Measurements from ENCODE around the gene RSRC1.

DNA sequence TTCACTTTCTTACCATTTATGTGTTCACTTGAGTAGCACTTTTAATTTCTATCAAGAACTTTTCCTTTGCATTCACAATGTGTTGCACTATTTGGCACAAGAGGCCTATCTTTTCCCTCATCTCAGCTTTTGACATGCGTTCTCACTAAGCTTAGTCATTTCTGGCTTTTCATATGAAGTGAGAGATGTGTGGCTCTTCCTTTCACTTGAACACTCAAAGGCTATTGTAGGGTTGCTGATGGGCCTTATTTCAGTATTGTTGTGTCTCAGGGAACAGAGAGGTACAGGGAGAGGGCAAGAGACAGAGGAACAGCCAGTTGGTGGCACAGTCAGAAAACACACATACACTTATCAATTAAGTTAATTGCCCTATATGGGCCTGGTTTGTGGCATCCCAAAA, 333.7 kb downstream of the RSRC1 start:
- TF ChIP-seq CTCF (IDR thresholded peaks at IDR 0.05) (no peak), POLR2A (IDR thresholded peaks at IDR 0.05) (no peak), POLR2AphosphoS5 (IDR thresholded peaks at IDR 0.05) (no peak)
